IPS-15b (cell line): ENCODE data around the gene ILK.

Experiments used
- H3K27me3 ChIP-seq: one replicate; pipeline ENCODE4 v1.6.1; 2013; ENCODE audit warnings: low read length; ENCODE audit not compliant: control insufficient read depth, insufficient read depth
- H3K36me3 ChIP-seq: one replicate; pipeline ENCODE4 v1.6.1; 2013; ENCODE audit warnings: low read length; ENCODE audit not compliant: control insufficient read depth, insufficient read depth
- H3K4me1 ChIP-seq: one replicate; pipeline ENCODE4 v1.6.1; 2013; ENCODE audit warnings: mild to moderate bottlenecking, low read length; ENCODE audit not compliant: control insufficient read depth, insufficient read depth
- H3K4me3 ChIP-seq: one replicate; pipeline ENCODE4 v1.5.1; 2013; ENCODE audit warnings: low read depth, low read length
- H3K9ac ChIP-seq: one replicate; pipeline ENCODE4 v1.6.1; 2013; ENCODE audit warnings: low read depth, mild to moderate bottlenecking, low read length
- H3K9me3 ChIP-seq: one replicate; pipeline ENCODE4 v1.6.1; 2013; ENCODE audit warnings: mild to moderate bottlenecking, low read length; ENCODE audit not compliant: control insufficient read depth, insufficient read depth

The ILK gene

DNA sequence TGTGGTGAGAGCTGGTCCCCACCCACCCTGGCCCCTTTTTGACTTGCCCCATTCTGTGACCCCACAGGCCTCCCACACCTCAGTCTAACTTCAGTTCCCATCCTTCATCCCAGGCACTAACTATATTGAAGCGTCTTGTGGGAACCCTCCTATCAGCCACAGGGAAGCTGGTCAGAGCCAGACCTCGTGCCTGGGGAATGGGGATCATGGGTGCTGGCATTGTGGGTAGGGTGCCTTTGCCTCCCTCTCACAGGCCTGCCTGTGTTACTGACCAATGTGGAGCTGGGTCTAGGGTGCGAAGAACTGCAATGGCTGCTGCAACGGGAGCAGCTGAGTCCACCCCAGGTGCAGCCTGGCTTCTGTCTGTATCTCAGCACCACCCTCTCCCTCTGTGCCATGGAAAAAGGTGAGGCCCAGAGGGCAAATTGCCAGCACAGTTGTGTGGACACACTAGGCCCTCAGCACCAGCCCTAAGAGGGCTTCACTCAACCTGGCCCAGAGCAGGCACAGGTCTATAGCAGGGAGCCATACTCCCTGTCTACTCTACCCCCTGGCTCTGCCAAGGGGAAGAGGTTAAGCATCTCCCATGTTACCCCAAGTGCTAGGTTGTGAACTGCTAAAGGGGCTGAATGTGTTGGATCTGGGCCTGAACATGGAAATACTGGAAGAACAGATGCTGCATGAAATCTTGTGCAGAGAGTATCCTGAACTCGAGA is 37.4 kb upstream of the ILK start:
- H3K9ac ChIP-seq: no peak overlapping the region
- no peaks in the 10 kb centered on the region for H3K27me3 ChIP-seq
- peaks cover 7% of the 10 kb centered on the region for H3K4me1 ChIP-seq
- H3K4me3 ChIP-seq: no peak overlapping the region
- H3K36me3 ChIP-seq: no peaks in the 10 kb centered on the region
- H3K9me3 ChIP-seq: no peaks in the 10 kb centered on the region

DNA sequence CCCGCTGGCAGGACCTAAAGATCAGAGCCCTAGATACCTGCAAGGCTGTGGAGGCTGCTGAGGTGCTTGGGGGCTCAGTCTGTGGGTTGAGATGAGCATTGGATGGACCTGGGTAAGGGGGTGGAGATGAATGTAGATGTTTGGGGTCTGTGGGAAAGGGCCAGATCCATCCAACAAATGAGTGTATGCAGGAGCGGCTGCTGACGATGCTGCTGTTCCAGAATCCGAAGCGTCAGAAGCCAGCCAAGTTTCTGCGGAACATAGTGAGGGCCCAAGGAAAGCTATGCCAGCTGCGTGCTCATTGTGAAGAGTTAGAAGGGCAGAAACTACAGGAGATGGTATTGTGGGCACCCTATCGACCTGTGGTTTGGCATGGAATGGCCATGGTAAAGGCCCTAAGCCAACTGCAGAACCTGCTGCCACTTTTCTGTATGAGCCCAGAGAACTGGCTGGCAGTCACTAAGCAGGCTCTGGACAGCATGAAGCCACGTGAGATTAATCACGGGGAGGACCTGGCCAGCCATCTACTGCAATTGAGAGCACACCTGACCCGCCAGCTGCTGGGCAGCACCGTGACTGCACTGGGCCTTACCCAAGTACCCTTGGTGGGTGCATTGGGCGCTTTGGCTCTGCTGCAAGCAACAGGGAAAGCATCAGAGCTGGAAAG is 36.7 kb upstream of the ILK start:
- no peaks in the 10 kb centered on the region for H3K9me3 ChIP-seq
- peaks cover 7% of the 10 kb centered on the region for H3K4me1 ChIP-seq
- H3K9ac ChIP-seq: no peak overlapping the region
- no peak overlapping the region for H3K4me3 ChIP-seq
- H3K27me3 ChIP-seq: no peaks in the 10 kb centered on the region
- no peaks in the 10 kb centered on the region for H3K36me3 ChIP-seq

DNA sequence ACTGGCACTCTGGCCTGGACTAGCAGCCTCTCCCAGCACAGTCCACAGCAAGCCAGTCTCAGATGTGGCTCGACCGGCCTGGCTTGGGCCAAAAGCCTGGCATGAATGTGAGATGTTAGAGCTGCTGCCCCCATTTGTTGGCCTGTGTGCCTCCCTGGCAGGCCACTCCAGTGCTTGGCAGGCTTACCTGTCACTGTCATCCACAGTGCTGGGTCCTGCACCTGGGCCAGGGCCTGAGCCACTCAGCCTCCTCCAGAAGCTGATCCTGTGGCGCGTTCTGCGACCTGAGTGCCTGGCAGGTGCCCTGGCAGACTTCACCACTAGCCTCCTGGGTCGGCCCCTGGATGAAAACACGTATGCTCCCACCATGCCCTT is 36.2 kb upstream of the ILK start:
- H3K36me3 ChIP-seq: no peaks in the 10 kb centered on the region
- no peaks in the 10 kb centered on the region for H3K9me3 ChIP-seq
- no peak overlapping the region for H3K9ac ChIP-seq
- peaks cover 7% of the 10 kb centered on the region for H3K4me1 ChIP-seq
- no peaks in the 10 kb centered on the region for H3K27me3 ChIP-seq
- H3K4me3 ChIP-seq: no peak overlapping the region

DNA sequence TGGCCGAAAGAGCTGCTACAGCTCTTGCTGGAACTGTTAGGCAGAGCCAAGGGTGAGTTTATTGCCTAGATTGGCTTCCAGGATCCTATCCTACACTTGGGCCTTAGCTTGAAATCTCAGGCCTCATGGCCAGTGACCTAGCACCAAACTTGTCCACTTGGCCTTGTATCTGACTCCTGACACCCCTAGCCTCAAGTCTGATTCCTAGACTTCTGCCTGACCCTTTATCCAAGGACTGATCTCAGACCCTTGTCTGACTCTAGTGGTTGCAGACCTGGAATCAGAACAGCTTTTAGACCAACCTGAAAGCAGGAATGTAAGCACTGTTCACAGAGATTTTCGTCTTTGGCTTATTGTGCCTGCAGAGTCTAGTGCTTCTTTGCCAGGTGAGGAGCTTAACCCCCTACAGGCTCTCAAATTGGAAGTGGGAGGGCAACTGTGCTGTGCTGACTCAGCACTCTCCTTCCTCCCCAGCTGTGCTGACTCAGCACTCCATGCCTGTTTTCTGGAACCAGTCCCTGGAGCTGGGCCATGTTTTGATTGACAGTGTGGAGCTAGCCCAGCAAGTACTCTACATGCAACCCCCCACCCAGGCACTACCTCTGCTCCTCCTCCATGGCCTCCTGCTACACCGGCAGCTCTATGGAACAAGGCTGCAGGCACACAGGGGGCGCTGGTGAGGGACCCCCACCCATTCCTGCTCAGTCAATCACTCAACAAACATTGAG is 35.2 kb upstream of the ILK start:
- Histone ChIP-seq H3K4me1 (peaks cover 7% of the 10 kb centered on the region), H3K9me3 (no peaks in the 10 kb centered on the region), H3K4me3 (no peak overlapping the region), H3K9ac (no peak overlapping the region), H3K36me3 (no peaks in the 10 kb centered on the region), H3K27me3 (no peaks in the 10 kb centered on the region)

DNA sequence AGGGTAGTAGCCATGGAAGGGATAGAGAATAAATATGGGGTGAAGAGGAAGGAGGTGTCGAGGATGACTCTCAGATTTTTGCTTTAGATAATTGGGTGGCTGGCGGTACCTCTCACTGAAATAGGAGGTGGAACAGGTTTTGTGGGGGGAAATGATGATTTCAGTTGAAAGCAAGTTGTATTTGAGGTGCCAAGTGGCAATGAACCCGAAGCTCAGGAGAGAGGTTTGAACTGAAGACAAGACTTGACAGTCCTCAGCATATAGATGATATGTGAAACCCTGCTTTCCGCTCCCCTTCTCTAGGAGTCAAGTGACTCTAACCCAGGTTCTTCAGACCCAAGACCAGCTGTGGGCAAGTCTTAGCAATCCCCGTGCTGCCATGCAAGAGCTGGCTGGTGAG is 33.9 kb upstream of the ILK start:
- H3K4me1 ChIP-seq: peaks cover 7% of the 10 kb centered on the region
- H3K36me3 ChIP-seq: no peaks in the 10 kb centered on the region
- no peak overlapping the region for H3K9ac ChIP-seq
- no peaks in the 10 kb centered on the region for H3K9me3 ChIP-seq
- no peak overlapping the region for H3K4me3 ChIP-seq
- no peaks in the 10 kb centered on the region for H3K27me3 ChIP-seq

DNA sequence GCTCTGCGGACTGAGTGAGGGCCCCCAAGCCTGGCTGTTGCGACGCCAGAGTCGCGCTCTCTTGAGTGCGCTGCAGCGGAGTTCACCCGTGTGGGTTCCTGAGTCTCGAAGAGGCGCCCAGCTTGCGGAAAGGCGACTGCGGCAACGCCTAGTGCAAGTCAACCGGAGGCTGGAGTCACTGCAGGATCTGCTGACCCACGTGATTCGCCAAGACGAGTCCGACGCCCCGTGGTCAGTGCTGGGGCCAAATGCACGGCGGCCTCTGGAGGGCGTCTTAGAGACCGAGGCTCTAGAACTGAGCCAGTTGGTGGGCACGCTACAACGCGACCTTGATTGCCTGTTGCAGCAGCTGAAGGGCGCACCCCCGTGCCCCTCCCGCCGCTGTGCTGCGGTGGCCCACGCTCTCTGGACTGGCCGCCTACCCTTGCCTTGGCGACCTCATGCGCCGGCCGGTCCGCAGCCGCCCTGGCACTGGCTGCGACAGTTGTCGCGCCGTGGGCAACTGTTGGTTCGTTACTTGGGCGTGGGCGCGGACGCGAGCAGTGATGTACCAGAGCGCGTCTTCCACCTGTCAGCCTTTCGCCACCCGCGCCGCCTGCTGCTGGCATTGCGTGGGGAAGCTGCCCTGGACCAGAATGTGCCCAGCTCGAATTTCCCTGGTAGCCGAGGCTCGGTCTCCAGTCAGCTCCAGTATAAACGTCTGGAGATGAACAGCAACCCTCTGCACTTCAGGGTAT is 32.7 kb upstream of the ILK start:
- Histone ChIP-seq H3K9me3 (no peaks in the 10 kb centered on the region), H3K4me1 (peaks cover 4% of the 10 kb centered on the region), H3K9ac (no peak overlapping the region), H3K36me3 (no peaks in the 10 kb centered on the region), H3K27me3 (no peaks in the 10 kb centered on the region), H3K4me3 (no peak overlapping the region)

DNA sequence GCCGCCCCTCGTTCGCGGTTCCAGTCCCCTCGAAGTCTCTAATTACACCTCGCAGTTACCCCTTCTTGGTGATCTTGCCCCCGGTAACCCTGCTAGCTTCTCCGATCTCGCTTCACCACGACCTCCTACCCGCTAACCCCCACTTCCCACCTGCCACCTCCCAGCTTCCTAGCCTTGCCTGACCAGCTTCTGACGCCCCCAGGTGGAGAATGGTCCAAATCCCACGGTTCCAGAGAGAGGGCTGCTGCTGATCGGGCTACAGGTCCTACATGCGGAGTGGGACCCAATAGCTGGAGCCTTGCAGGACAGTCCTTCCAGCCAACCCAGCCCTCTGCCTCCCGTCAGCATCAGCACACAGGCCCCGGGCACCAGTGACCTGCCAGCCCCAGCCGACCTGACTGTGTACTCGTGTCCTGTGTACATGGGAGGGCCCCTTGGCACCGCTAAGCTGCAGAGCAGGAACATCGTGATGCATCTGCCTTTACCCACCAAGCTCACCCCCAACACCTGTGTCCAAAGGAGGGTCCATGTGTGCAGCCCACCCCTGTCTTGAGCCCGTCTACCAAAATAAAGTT is 32.1 kb upstream of the ILK start:
- H3K4me3 ChIP-seq: no peak overlapping the region

DNA sequence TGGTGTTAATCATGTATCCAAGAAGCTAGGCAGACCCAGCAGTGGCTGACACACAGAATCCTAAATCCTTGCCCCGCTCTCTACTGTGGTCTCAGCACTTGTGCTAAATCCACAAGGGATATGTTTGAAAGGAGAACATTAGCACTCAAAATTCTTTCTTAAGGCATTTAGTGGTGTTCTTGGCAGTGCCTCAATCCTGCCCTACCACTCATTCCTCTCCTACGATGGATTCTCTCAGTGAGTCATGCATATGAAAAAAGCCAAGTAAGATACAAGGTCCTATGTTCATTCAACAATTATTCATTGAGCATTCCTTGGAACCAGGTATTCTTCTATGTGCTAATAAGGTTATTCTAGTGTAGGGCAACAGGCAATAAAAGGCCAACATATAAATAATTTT is 31.4 kb upstream of the ILK start:
- Histone ChIP-seq H3K27me3 (no peaks in the 10 kb centered on the region), H3K4me1 (peaks cover 4% of the 10 kb centered on the region), H3K9me3 (no peaks in the 10 kb centered on the region), H3K9ac (no peak overlapping the region), H3K4me3 (no peak overlapping the region), H3K36me3 (no peaks in the 10 kb centered on the region)

More for the DNA sequence above, 32.1 kb upstream of the ILK start:
- no peak overlapping the region for H3K9ac ChIP-seq
- H3K9me3 ChIP-seq: no peaks in the 10 kb centered on the region
- no peaks in the 10 kb centered on the region for H3K36me3 ChIP-seq
- H3K4me1 ChIP-seq: peaks cover 4% of the 10 kb centered on the region
- no peaks in the 10 kb centered on the region for H3K27me3 ChIP-seq

DNA sequence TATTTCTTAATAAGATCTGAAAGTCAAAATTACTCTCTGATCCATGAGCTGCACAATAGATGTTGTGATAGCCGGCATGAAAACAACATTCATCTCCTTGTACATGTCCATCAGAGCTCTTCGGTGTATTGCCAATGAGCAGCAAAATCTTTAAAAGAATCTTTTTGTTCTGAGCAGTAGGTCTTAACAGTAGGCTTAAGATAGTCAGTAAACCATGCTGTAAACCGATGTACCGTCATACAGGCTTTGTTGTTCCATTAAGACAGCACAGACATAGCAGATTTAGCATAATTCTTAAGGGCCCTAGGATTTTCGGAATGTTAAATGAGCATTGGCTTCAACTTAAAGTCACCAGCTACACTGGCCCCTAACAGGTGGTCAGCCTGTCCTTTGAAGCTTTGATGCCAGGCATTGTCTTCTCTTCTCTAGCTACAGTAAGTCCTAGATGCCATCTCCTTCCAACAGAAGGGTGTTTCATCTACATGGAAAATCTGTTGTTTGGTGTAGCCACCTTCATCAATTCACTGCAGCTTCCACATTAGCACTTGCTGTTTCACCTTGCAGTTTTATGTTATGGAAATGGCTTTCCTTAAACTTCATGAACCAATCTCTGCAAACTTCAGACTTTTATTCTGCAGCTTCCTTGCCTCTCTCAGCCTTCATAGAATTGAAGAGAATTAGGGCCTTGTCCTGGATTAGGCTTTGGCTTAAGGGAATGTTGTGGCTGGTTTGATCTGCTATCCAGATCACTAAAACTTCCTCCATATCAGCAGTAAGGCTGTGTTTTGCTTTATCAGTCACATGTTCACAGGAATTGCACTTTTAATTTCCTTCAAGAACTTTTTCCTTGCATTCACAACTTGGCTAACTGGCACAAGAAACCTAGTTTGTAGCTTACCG is 28.5 kb upstream of the ILK start:
- no peaks in the 10 kb centered on the region for H3K27me3 ChIP-seq
- no peak overlapping the region for H3K4me3 ChIP-seq
- H3K9me3 ChIP-seq: no peaks in the 10 kb centered on the region
- no peak overlapping the region for H3K9ac ChIP-seq
- no peaks in the 10 kb centered on the region for H3K4me1 ChIP-seq
- no peaks in the 10 kb centered on the region for H3K36me3 ChIP-seq

DNA sequence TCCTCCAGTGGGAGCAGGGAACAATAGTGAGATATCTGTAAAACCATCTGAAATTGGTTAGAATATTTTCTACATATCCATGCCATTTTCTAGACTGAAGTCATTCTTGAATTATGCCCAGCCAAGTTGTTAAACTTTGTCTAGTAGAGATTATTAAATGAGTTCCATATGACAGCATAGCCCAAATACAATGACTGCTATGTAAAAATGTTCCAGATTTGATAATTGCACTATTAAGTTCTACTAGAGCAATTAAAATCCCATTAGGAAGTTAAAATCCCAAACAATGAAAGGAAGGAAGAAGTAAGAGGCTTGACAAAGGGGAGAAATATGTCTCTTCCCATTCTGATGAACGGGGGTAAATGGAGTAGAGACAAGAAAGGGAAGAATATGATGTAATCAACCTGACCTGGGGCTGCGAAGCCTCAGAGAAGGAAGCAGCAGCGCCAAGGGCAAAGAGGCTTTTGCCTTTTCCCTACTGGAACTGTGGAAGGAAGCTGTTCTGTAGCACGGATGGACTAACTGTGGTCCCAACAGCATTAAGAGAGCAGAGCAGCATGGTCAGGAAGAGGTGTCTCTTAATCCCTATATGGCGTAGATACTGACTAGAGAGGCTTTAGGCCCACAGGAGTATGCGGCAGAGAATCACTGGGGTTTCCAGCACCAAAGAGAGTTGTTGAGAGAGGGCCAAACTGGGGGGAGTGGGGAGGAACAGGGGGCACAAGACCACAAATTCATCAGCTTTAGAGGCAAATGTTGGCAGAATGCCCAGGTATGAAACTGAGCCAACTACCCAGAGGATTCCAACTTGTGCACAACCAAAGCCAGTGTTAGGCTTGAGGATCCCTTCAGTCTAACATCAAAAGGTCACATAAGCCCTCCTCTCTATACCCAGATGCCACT is 26.9 kb upstream of the ILK start:
- H3K27me3 ChIP-seq: no peaks in the 10 kb centered on the region
- no peaks in the 10 kb centered on the region for H3K36me3 ChIP-seq
- no peaks in the 10 kb centered on the region for H3K9me3 ChIP-seq
- H3K4me1 ChIP-seq: no peaks in the 10 kb centered on the region
- H3K9ac ChIP-seq: no peak overlapping the region
- H3K4me3 ChIP-seq: no peak overlapping the region
